ENCODE measurements around the gene CAMK1D.

Gene CAMK1D

DNA sequence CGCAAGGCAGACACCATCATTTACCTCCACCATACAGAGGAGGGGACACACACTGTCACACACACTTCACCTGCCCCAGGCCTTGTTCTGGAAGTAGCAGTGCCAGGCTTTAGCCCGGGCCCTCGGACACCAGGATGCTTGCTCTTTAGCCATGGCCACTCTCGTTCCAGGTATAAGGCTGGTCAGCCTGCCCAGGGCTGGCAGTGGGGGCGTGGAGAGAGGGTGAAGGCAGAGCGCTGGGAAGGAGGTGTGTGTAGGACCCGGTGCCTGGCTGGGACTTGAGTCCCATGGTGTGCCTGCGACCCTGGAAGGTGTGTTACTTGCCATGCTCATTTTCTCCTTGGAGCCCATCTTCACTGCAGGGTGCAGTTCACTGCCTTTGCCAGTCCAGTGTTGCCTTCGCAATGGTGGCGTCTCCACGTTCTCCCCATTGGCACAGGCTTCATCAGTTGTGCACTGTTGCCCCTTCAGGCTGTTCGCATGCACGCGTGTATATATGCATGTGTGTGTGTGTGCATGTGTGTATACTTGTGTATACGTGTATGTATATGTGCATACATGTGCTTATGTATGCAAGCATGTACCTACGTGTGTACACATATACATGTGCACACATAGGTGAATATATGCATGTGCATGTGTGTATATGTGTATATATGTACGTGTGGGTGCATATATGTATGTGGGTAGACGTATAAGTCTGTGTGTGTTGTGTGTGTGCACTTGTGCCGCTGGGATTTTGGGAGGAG lies 153.4 kb downstream of the CAMK1D start:
- H3K27ac ChIP-seq = peak overlapping the region in 1 of 2 donors; percentile 52
- no peak for DNase-seq (ENCODE audit: low spot score)

DNA sequence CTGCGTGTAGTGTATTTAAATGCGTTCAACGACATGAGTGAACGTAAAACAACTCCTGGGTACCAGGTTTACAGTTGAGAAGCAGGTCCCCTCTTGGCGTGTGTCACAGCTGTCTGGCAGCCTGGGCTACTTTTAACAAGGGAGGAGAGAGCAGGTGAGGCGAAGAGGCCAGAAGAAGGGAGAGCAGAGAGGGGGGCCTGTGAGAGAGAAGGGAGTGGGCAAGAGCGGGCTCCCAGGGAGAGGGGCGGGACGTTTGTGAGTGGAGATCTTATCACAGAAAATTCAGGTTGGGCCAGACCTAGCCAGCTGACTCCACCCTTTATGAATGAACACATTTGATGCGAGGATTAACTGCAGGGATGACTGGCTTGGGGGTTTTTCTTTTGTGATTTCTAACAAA lies 154.0 kb downstream of the CAMK1D start:
- TF ChIP-seq, protein P1, sequence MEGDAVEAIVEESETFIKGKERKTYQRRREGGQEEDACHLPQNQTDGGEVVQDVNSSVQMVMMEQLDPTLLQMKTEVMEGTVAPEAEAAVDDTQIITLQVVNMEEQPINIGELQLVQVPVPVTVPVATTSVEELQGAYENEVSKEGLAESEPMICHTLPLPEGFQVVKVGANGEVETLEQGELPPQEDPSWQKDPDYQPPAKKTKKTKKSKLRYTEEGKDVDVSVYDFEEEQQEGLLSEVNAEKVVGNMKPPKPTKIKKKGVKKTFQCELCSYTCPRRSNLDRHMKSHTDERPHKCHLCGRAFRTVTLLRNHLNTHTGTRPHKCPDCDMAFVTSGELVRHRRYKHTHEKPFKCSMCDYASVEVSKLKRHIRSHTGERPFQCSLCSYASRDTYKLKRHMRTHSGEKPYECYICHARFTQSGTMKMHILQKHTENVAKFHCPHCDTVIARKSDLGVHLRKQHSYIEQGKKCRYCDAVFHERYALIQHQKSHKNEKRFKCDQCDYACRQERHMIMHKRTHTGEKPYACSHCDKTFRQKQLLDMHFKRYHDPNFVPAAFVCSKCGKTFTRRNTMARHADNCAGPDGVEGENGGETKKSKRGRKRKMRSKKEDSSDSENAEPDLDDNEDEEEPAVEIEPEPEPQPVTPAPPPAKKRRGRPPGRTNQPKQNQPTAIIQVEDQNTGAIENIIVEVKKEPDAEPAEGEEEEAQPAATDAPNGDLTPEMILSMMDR (IDR thresholded peaks at IDR 0.05) = no peak
- H3K27ac ChIP-seq = no peak overlapping the region
- DNase-seq (ENCODE audit: low spot score) = peak; percentile 38
- no peak overlapping the region for H3K4me3 ChIP-seq

More for the DNA sequence above, 153.4 kb downstream of the CAMK1D start:
- TF ChIP-seq, protein P1 (IDR thresholded peaks at IDR 0.05) = no peak
- no peak overlapping the region for H3K4me3 ChIP-seq

DNA sequence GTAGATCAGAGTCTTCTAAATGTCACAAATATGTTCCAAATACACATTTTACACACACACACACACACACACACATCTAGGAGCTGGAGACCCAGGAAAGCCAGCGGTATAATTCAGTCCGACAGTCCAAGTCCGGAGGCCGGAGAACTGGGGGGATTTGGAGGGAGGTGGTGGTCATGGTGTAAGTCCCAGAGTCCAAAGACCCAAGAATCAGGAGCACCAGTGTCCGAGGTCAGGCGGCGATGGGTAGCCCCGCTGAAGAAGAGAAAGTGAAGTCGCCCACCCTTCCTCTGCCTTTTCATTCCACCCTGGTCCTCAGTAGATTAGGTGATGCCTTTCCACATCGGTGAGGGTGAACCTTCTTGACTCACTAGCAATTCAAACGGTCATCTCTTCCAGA lies 154.8 kb downstream of the CAMK1D start:
- DNase-seq (ENCODE audit: low spot score) = peak; percentile 52
- Histone ChIP-seq H3K4me3 (no peak overlapping the region), H3K27ac (no peak overlapping the region)
- TF ChIP-seq, protein P1 (IDR thresholded peaks at IDR 0.05) = no peak

DNA sequence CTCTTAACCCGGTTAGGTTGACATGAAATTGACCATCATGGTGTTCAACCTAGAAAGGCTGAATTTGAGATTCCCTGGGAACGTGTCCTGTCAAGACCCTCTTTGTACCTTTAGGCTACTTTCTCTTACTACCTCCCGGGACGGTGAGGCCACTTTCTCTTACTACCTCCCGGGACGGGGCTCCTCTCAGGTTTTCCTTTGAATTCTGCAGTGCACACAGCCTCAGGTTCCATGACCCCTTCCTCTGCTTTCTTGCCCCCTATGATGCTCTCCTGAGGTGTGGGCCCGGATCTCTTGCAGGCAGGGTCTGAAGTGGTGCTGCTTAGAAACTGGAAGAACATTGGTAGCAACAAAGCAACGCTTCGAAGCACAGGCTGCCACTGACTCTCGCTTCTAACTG lies 155.3 kb downstream of the CAMK1D start:
- TF ChIP-seq, protein P1 (IDR thresholded peaks at IDR 0.05) = no peak
- H3K27ac ChIP-seq = no peak overlapping the region
- DNase-seq (ENCODE audit: low spot score) = peak; percentile 11
- H3K4me3 ChIP-seq = no peak overlapping the region

DNA sequence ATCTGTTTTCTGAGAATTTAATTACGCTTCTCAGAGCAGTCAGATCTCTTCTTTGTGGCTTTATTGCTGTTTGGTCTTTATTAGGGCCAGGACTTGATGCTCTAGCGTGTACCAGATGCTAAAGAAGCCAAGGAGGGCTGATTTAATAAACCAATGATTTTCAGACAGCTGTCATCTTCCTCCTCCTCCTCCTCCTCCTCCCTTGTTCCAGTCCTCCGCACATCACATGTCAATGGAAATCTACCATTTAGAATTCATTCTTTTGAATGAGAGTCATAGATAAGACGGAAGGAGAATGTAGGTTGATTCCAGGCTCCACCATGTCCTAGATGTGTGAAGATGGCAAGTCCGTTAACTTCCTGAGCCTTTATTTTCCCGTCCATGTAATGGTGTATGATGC lies 156.3 kb downstream of the CAMK1D start:
- Histone ChIP-seq H3K27ac (no peak overlapping the region), H3K4me3 (no peak overlapping the region)
- TF ChIP-seq, protein P1 (IDR thresholded peaks at IDR 0.05) = no peak
- no peak for DNase-seq (ENCODE audit: low spot score)

DNA sequence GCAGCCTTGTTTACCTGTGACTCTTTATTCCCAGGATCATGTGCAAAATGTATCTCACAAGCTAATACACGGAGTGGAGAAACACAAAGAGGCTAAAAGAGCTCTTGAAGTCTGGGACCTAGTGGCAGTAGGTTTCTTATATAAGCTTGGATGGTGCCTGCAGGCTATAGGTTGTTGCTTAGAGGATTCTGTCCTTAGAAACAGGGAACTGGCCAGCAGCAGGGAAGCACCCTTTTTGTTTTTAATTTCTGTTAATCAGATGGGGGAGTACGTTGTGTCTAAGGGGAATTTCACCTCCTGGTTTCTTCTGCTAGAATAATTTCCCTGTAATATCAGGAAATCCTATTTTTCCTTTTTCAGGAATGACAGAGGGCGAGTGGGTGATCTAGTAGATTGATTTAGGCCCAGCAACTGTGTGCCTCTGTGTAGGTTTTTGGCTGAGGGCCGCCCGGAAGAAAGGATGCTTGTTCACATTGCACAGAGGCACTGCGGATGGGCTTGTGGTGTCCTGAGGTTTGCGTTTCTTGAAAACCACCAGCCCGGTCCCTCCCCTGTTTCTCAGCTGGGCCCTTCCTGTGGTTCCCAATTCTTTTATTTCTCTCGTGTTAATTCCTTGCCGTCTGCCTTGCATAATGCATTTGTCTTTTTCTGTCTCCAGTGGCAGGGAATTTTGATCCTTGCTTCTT lies 158.0 kb downstream of the CAMK1D start:
- TF ChIP-seq, protein P1 (IDR thresholded peaks at IDR 0.05) = no peak
- no peak overlapping the region for H3K27ac ChIP-seq

DNA sequence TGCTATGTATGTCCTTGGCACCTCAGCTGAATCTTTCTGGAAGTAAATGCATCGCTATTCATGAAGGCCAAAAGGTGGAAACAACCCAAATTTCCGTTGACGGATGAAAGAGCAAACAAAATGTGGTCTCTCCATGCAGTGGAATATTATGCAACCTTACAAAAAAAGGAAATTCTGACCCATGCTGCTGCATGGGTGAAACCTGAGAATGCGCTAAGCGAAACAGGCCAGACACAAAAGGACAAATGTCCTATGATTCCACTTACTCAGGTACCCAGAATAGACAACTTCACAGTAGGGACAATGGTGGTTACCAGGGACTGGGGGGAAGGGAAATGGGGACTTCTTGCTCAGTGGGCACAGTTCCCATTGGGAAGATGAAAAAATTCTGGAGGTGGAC lies 158.8 kb downstream of the CAMK1D start:
- DNase-seq (ENCODE audit: low spot score) = peak; percentile 31
- Histone ChIP-seq H3K27ac (no peak overlapping the region), H3K4me3 (no peak overlapping the region)
- TF ChIP-seq, protein P1 (IDR thresholded peaks at IDR 0.05) = no peak

More for the DNA sequence above, 158.0 kb downstream of the CAMK1D start:
- DNase-seq (ENCODE audit: low spot score) = peak; percentile 40
- no peak overlapping the region for H3K4me3 ChIP-seq
